ENCODE results near the gene GDF10.

GRCh38 chr10:47337310-47337709 lies 37.3 kb downstream of the GDF10 start:
- TF ChIP-seq, protein P1, sequence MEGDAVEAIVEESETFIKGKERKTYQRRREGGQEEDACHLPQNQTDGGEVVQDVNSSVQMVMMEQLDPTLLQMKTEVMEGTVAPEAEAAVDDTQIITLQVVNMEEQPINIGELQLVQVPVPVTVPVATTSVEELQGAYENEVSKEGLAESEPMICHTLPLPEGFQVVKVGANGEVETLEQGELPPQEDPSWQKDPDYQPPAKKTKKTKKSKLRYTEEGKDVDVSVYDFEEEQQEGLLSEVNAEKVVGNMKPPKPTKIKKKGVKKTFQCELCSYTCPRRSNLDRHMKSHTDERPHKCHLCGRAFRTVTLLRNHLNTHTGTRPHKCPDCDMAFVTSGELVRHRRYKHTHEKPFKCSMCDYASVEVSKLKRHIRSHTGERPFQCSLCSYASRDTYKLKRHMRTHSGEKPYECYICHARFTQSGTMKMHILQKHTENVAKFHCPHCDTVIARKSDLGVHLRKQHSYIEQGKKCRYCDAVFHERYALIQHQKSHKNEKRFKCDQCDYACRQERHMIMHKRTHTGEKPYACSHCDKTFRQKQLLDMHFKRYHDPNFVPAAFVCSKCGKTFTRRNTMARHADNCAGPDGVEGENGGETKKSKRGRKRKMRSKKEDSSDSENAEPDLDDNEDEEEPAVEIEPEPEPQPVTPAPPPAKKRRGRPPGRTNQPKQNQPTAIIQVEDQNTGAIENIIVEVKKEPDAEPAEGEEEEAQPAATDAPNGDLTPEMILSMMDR (IDR thresholded peaks at IDR 0.05) = no peak
- no peak for TF ChIP-seq POLR2A (IDR thresholded peaks at IDR 0.05)

Measured in testis (tissue), 2 donors.